Right hindlimb (tissue), 1 donor: Measurements from ENCODE around the gene LPCAT1.
"Not testable (repeated sequence)": the region's sequence is repeated elsewhere in the genome, so short reads cannot be mapped to it uniquely, and the experiment has no call there.

Source experiments
- DNase-seq: peaks from one replicate; pipeline ENCODE4 v3.0.0-alpha.2; 2018

LPCAT1 gene, protein sequence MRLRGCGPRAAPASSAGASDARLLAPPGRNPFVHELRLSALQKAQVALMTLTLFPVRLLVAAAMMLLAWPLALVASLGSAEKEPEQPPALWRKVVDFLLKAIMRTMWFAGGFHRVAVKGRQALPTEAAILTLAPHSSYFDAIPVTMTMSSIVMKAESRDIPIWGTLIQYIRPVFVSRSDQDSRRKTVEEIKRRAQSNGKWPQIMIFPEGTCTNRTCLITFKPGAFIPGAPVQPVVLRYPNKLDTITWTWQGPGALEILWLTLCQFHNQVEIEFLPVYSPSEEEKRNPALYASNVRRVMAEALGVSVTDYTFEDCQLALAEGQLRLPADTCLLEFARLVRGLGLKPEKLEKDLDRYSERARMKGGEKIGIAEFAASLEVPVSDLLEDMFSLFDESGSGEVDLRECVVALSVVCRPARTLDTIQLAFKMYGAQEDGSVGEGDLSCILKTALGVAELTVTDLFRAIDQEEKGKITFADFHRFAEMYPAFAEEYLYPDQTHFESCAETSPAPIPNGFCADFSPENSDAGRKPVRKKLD

DNA sequence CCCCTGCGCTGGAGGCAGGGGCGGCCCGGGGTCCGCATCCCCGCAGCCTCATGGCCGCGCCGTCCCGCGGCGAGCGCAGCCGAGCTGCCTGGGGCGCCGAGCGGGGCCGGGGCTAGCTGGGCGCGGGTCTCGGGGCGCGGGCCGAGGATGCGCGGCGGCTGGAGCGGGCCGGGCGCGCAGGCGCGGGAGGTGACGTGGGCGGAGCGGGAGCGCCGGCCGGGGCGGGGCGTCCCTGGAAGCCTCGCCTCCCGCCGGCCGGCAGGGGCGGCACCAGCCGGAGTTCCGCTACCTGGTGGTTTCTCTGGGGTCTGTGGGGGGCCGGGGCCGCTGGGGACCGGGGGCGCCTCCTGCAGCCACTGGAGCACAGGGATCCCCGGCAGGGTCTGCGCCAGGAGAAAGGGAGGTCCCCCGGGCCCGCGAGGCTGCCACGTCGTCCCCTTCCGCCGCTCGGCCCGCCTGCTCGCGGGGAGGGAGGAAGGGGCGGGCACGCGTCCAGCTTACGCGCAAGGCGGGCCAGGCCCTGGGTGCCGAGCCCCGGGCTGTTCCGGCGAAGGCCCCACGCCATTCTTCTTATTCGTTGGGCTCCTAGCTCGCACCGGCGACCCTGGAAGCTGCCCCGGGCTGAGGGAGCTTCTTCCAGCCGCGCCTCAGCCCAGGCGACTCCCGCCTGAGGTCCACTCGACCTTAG lies at the start of gene LPCAT1:
Gene LPCAT1, minus strand, starts transcription at position 168 of the 688 bp plus-strand sequence. Its CDS starts 116 bp downstream, at position 52.
- DNase-seq, result peak; percentile 87

DNA sequence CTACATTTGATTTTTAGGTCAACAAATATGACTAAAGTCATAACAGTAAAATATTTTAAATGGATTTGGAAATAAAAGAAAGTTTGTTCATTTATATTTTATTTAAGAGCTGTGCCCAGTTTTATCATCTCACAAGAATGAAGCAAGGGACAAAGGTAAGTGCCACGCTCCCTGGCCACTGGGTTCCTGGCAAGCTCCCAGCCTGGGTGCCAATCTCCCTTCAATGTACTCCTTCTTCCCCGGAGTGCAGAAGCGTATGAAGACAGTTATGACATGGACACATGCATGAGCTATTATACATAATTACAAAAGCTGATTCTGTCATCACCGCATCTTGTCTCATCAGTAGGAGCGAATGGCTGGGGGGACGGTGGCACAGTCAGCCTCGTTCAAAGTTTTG lies 48.1 kb upstream of the LPCAT1 start:
- not testable (repeated sequence) for DNase-seq

DNA sequence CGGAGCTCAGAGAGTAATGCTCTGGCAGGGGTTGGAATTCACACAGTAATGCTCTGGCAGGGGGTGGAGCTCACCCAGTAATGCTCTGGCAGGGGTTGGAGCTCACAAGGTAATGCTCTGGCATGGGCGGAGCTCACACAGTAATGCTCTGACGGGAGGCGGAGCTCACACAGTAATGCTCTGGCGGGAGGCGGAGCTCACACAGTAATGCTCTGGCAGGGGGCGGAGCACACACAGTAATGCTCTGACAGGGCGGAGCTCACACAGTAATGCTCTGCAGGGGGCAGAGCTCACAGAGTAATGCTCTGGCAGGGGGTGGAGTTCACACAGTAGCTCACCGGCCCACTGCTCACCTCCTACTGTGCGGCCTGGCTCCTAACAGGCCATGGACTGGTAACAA lies 47.2 kb upstream of the LPCAT1 start:
- no peak for DNase-seq

DNA sequence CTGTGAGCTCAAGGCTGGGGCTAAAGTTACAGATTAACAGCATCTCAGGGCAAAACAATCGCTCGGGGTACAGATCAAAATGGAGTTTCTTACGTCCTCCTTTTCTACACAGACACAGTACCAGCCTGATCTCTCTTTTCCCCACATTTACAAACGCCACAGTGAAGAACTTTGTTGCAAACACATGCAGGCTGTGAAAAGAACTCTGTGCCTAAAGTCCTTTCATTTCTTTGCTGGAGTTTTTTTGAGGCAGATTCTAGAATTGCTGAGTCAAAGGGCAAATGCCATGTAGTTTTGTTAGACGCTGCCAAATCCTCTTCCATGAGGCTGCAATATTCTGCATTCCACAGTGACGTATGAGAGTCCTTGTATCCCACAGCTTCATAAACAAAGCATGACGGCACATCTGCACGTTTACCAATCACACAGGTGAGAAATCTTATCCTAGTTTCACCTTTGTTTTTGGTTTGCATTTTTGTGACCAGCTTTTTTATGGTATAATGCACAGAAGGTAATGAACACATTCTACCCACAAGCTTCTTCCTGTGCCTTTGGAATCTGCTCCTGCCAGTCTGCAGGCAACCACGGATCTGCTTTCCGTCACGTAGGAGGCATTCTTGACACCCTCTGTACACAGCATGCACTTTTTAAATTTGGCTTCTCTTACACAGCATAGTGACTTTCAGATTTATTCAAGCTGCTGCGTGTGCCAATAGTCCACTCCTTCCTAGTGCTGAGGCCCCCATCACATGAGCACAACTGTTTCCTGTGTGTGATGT lies 44.6 kb upstream of the LPCAT1 start:
- DNase-seq, result peak; percentile 66

DNA sequence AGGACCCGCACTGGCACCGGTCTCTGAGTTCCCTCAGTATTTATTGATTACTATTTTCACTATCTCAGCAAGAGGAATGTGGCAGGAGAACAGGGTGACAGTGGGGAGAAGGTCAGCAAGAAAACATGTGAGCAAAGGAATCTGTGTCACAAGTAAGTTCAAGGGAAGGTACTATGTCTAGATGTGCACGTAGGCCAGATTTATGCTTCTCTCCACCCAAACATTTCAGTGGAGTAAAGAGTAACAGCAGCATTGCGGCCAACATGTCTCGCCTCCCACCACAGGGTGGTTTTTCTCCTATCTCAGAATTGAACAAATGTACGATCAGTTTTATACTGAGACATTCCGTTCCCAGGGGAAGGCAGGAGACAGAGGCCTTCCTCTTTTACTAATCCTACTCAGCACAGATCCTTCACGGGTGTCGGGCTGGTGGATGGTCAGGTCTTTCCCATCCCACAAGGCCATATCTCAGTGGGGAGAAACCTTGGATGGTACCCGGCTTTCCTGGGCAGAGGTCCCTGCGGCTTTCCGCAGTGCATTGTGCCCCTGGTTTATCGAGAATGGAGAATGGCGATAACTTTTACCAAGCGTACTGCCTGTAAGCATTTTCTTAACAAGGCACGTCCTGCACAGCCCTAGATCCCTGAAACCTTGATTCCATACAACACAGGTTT lies 43.9 kb upstream of the LPCAT1 start:
- not testable (repeated sequence) for DNase-seq

DNA sequence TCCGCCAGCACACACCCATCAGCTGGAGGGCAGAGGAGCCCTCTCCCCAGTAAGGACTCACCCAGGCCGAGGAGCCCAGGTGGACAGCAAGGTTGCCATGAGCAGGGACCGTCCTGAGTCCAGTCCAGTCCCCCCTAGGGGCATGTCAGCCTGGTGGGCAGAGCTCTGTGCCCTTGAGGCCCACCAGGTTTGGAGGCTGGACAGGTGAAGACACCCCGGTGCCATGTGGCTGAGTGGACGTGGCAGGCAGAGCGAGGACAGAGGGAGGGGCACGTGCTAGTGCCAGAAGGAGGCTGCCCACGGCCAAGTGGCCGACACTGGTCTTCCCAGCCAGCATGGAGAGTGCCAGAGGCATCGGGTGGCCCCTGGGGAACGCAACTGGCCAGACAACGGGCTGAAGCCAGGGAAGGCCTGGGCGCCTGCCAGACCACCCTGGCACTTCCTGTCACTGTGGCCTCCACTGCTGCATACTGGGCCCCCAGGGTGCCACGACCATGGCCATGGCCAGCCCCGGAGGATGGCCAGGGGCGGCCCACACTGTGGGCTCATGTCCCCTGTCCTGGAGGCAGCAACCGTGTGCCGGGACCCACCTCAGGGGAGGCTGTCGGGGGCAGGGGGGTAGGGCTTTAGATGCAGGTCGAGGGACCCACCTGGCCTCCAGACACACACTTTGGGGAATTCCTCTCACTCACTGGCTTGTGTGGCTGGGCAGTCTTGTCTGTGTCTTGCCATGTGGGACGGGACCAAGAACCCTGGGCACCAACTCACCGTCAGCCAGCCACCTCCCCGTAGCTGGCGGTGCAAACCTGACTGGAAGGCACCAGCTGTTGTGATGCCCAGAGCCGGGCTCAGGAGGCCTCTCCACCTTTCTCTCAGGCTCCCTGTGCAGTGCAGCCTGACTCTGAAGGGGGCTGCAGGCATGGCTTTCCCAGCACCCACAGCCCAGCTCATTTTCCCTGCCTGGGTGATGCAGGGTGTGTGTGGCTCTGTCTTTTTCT lies 42.3 kb upstream of the LPCAT1 start:
- DNase-seq, result peak; percentile 21

DNA sequence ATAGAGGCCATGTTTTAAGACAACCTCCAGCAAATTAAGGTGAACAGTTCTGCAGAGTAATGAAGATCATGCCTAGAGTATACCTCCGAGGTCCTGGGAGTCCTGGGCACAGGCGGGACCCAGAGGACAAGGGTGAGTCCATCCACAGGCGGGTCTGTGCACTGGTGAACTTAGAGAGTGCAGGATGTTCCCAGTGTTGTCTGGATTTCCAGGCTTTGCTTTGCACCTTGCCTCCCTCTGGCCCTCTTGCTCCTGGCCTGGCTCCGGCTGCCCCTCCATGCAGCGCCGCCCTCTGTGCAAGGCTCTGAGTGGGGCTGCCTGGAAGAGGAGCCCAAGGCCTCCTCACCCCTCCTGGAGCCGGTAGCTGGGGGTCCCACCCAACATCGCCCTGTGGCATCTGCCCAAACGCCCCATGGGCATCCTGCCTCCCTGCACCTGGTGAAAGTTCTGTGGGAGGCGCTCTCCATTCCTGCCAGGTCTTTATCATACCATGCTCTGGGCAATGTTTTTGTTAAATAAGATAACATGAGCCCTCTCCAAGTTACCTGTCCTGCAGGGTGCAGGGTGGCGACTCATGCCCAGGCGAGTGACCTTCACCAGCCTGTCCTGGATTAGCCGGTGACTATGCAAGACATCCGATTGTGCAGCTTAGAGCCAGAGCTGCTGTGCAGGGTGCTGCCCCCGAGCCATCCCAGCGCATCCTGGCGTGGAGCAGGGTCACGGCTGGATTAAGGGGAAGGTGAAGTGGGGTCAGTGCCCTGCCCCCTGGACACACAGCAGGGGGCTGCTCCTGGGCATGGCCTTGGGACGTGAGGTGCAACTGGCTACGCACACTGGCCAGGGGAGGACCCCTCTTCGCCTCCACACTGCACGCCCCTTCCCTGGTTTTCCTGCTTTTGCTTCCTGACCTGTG lies 41.3 kb upstream of the LPCAT1 start:
- DNase-seq, result no peak

DNA sequence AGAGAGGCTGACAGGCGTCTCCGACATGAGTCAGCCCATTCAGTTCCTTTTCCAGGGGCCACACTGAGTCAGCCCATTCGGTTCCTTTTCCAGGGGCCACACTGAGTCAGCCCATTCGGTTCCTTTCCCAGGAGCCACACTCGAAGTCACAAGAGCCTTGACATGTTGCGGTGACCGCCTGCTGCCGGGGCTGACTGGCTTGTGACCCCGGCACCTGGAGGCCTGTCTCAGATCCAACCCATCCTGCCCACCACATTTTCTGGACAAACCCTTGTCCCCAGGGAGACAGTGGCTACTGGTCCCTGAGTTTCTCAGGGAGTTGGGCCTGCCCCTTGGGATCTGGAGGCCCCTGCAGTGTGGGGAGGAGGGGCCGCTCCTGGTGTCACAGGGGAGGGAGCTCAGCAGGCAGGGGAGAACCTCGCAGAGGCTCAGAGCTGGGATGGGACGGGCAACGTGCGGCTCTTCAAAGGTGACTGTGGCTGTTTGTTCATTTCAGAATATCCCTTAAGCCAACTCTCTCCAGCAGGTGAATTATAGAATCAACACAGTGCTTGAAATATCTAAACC lies 40.5 kb upstream of the LPCAT1 start:
- DNase-seq, result no peak

DNA sequence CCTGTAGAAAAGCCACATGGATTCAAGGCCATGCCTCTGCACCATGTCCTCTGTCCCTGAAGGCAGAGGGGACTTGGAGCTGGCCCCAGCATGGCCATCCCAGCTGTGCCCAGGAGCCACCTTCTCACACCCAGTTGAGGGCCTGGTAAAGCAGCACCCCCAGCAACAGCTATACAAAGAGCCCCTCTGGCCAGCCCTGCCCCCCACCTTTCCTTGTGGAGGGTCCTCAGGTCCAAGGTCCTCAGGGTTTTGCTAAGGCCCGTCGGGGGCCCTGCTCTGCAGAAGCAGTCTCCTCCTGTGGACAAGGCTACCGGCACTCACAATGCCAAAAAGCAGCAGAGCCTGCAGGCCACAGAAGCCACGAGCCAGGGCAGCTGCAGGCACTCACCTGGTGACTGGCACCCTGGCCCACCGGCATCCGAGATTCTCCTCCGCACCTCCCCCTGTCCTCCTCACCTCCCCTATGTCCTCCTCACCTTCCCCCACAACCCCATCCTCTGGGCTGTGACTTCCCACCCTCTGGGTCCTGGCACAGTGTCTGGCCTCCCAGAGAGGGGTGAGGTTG lies 39.9 kb upstream of the LPCAT1 start:
- no peak for DNase-seq

DNA sequence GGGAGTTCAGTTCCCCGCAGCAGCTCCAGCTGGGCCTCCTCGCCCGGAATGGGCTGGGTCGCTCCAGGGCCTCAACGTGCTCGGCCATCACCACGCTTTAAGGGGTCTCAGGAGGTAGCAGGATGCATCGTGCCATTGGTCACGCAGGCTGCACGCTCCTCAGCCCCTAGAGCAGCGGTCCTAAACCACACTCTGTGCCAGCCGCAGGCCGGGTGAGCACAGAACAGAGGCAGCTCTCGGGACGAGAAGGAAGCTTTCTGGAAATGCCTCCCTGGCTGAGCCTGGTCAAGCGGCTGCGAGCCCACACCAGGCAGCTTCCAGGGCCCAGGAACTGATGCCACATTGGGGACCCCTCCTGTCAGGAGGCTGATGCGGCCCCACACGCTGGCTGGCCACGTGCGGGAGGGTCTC lies 39.3 kb upstream of the LPCAT1 start:
- no peak for DNase-seq

DNA sequence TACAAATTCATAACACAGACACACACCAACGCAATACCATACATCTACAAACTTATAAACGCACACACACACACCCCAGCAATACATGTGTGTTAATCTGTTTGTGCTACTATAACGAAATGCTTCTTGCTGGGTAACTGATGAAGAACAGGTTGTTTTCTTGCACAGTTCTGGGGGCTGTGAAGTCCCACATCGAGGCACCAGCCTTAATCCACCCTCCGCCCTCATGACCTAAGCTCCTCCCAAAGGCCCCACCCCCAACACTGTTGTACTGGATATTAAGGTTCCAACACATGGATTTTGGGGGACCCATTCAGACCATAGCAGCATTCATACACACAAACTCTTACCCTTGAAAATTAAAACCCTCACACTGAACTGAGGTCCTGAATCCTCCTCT lies 38.8 kb upstream of the LPCAT1 start:
- no peak for DNase-seq

DNA sequence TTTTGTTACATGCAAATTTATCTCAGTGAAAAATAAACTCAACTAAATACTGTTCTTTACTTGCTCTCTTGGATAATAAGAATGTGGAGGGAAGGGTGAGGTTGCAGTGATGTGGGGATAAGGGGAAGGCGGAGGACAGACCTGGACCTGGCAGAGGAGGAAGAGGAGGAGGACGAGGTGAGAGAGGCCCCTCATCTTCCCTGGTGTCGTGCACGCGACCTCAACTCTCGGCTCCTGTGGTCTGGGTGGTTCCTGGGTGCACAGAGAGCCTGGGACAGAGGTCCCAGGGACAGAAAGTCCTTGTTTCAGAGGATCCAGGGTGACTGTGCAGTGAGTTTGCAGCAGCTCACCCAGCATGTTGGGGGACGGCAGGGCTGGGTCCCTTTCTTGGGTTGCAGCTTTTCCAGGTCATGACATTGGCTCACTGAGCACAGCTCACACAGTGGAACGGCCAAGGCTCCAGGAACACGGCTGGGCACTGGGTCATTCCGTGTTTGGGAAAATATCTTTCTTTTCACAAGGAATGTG lies 37.7 kb upstream of the LPCAT1 start:
- DNase-seq, result no peak

DNA sequence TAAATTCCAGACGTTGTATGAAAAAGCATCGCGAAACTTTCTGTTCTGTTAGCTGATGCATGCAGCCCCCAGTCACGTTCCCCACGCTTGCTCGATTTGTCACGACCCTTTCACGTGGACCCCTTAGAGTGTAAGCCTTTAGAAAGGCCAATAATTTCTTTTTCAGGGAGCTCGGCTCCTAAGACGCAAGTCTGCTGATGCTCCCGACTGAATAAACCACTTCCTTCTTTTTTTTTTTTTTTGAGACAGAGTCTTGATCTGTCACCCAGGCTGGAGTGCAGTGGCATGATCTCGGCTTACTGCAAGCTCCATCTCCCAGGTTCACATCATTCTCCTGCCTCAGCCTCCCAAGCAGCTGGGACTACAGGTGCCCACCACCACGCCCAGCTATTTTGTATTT lies 36.7 kb upstream of the LPCAT1 start:
- not testable (repeated sequence) for DNase-seq

DNA sequence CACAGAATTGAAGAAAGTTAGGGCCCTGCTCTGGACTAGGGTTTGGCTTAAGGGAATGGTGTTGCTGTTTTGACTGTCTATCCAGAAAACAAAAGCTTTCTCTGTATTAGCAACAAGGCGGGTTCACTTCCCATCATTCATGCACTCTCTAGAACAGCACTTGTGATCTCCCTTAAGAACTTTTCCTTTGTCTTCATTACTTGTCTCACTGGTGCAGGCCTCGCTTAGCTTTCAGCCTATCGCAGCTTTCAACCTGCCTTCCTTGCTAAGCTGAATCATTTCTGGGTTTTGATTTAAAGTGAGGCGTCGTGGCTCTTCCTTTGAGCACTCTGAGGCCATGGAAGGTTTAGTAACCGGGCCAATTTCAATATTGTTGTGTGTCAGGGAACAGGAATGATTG lies 35.2 kb upstream of the LPCAT1 start:
- DNase-seq, result no peak

DNA sequence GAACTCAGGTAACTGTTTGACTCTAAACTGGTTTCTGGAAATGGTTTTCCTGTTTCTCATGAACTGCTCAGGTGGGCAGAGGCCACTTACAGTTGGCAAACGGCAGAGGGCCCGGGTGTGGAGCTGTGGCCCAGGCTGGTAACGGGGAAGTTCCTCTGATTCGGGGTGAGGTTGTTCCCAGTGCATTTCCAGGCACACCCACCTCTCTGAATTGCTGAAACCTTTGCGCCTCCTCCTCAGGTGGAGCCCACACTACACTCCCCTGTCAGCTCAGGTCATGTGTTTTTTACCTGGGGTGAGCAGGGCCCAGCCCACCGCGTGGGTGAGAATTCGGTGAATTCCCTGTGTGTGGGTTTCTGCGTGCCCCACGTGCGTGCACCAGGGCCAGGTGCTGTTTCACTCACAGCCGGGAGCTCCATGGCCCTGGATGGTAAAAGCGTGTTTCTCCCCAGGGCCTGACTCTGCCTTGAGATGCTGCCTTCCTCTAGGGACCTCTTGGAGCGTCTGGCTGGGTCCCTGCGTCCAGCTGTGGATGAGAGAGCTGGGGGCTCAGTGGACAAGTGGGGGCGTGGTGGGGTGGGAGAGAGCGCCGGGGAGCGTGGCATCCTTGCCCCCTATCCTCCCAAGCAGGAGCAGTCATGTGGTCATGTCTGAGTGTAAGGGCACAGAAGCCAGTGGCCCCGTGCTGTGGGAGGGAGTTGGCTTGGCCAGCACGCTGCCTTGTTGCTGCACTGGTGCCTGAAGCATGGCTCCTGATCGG lies 33.5 kb upstream of the LPCAT1 start:
- no peak for DNase-seq

DNA sequence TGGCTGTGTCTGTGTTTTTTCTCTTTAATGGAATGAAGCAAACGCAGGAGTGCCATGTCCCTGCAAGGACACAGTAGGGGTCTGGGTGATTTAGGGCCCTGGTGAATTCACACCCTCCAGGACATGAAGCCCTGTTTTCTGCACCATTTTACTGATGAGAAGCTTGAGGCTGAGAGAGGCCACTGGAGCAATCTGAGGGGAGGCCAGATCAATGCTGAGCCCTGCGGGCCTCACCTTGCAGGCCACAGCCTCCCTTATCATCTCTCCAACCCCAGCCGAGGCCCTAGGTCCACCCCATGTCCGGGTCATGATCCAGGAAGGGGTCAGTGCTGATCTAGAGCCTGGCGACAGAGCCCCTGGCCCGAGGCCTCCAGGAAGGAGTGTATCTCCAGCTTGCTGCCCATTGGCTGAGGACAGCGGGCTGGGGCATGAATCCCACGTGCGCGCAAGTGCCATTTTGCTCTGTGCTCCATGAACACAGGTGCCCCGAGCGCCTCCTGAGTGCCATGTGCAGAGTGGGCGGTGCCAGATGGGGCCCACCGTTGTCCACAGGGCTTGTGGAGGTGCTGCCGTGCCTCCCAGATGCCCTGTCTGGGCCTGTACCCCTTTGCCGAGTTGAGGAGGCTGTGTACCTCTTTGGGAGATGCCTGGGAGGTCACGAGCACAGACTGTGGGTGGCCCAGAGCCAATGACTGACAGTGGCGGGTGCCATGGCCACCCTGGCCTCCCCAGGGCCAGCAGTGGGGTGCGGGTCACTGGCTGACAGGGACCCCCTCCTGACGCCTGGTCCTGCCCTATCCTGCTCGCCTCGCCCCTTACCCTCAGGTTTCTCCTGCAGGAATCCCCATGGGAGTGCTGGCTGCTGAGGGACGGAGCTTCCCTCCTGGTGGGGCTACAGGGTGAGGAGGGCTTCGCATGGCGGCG lies 32.3 kb upstream of the LPCAT1 start:
- DNase-seq, result no peak
